ENCODE measurements around the gene ELOB. TPM values are rescaled to one million over a fixed set of nuclear protein-coding genes. Genes with fewer than 3 reads are reported as not detected.

Gene ELOB
- total and polyA plus RNA-seq, 2 of the 13 experiments (the other 11 are each of a cell fraction or from before 2014, with no cell fraction given) = 208 to 225 TPM

DNA sequence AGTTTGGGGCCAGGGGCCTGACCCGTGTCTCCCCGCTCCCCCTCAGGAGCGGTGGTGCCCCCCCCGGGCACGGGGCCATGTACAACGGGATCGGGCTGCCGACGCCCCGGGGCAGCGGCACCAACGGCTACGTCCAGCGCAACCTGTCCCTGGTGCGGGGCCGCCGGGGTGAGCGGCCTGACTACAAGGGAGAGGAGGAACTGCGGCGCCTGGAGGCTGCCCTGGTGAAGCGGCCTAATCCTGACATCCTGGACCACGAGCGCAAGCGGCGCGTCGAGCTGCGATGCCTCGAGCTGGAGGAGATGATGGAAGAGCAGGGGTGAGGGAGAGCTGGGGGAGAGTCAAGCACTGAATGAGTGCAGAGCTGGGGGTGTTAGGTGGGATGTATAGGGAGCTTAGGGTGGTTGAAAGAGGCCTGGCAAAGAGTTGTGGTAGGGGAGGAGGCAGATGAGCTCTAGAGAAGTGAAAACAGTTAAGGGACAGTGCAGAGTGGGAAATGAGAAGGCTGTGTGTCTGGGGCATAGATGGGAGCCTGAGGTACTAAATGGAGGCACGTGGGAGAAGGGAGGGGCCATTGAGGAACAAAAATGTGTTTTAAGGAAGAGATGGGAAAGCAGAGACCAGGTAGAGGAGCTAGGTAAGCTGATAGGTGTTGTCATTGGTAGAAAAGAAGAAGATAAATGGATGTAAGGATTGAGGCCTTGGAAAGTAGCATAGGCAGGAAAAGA is 20.6 kb downstream of the ELOB start:
- ATAC-seq (no peak), DNase-seq (ENCODE audit: low spot score) (no peak), FAIRE-seq (no peak)
- no peak overlapping the region for H2AFZ ChIP-seq (ENCODE audit: low read length)
- intact Hi-C loops (cut with micrococcal nuclease; ENCODE audit: unreplicated experiment) (no loop called here), in situ Hi-C loops (cut with HindIII; ENCODE audit: extremely low pct_ligation_motif_present, low pct_unique_long_range_greater_than_20kb) (no loop called here)
- H3K4me2 ChIP-seq (ENCODE audit: low read depth, low read length) = 0 out of 2 replicates have a peak overlapping the region, but pooled peaks have one; percentile 92
- no peak overlapping the region for H3K27ac ChIP-seq (ENCODE audit: extremely low read length, insufficient read depth, low read length)
- peaks cover 27% of the 10 kb centered on the region for H3K4me1 ChIP-seq (ENCODE audit: insufficient read depth, low read length)
- no peak overlapping the region; a peak in 1 of 6 replicates for H3K4me3 ChIP-seq (replicated peaks in 1 of 3; ENCODE audit: insufficient read depth in 1 of 3, low read depth in 2 of 3, low read length in 3 of 3)
- no peak overlapping the region for H3K9ac ChIP-seq (ENCODE audit: insufficient read depth, low read depth, low read length)
- no TSS peak for BruUV-seq (replicated peaks)
- TF ChIP-seq ZNF510 (CRISPR knock-in tag; IDR thresholded peaks at IDR 0.05; ENCODE audit: low read depth) = no peak
- no peak for TF ChIP-seq ZNF562 (CRISPR knock-in tag; IDR thresholded peaks at IDR 0.05; ENCODE audit: borderline replicate concordance)
- peak; percentile 66 for TF ChIP-seq HNRNPK (IDR thresholded peaks at IDR 0.05; ENCODE audit: low read depth, low read length, poor library complexity, severe bottlenecking)
- peak; percentile 94 for TF ChIP-seq AGO2 (optimal IDR thresholded peaks at IDR 0.05; ENCODE audit: low read depth, low read length)
- TF ChIP-seq ZNF839 (CRISPR knock-in tag; IDR thresholded peaks at IDR 0.05; ENCODE audit: borderline replicate concordance) = no peak
- TF ChIP-seq PCBP2 (optimal IDR thresholded peaks at IDR 0.05; ENCODE audit: low read depth, low read length, poor library complexity, severe bottlenecking) = peak; percentile 20
- TF ChIP-seq, protein P1, sequence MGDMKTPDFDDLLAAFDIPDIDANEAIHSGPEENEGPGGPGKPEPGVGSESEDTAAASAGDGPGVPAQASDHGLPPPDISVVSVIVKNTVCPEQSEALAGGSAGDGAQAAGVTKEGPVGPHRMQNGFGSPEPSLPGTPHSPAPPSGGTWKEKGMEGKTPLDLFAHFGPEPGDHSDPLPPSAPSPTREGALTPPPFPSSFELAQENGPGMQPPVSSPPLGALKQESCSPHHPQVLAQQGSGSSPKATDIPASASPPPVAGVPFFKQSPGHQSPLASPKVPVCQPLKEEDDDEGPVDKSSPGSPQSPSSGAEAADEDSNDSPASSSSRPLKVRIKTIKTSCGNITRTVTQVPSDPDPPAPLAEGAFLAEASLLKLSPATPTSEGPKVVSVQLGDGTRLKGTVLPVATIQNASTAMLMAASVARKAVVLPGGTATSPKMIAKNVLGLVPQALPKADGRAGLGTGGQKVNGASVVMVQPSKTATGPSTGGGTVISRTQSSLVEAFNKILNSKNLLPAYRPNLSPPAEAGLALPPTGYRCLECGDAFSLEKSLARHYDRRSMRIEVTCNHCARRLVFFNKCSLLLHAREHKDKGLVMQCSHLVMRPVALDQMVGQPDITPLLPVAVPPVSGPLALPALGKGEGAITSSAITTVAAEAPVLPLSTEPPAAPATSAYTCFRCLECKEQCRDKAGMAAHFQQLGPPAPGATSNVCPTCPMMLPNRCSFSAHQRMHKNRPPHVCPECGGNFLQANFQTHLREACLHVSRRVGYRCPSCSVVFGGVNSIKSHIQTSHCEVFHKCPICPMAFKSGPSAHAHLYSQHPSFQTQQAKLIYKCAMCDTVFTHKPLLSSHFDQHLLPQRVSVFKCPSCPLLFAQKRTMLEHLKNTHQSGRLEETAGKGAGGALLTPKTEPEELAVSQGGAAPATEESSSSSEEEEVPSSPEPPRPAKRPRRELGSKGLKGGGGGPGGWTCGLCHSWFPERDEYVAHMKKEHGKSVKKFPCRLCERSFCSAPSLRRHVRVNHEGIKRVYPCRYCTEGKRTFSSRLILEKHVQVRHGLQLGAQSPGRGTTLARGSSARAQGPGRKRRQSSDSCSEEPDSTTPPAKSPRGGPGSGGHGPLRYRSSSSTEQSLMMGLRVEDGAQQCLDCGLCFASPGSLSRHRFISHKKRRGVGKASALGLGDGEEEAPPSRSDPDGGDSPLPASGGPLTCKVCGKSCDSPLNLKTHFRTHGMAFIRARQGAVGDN (CRISPR knock-in tag; IDR thresholded peaks at IDR 0.05) = peak; percentile 18; the same call in 1 of the 2 replicates
- TF ChIP-seq, protein P2, sequence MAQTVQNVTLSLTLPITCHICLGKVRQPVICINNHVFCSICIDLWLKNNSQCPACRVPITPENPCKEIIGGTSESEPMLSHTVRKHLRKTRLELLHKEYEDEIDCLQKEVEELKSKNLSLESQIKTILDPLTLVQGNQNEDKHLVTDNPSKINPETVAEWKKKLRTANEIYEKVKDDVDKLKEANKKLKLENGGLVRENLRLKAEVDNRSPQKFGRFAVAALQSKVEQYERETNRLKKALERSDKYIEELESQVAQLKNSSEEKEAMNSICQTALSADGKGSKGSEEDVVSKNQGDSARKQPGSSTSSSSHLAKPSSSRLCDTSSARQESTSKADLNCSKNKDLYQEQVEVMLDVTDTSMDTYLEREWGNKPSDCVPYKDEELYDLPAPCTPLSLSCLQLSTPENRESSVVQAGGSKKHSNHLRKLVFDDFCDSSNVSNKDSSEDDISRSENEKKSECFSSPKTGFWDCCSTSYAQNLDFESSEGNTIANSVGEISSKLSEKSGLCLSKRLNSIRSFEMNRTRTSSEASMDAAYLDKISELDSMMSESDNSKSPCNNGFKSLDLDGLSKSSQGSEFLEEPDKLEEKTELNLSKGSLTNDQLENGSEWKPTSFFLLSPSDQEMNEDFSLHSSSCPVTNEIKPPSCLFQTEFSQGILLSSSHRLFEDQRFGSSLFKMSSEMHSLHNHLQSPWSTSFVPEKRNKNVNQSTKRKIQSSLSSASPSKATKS (CRISPR knock-in tag; IDR thresholded peaks at IDR 0.05) = no peak
- TF ChIP-seq ZSCAN21 (CRISPR knock-in tag; IDR thresholded peaks at IDR 0.05; ENCODE audit: borderline replicate concordance) = no peak
- TF ChIP-seq RBFOX2 (IDR thresholded peaks at IDR 0.05; ENCODE audit: low read depth, low read length) = peak; percentile 82
- 0 out of 2 replicates have a peak, but pooled peaks have one; percentile 50 for TF ChIP-seq POLR2AphosphoS2 (IDR thresholded peaks at IDR 0.05; ENCODE audit: low read depth, low read length)
- peak; percentile 59; the same call in 1 of the 2 replicates for TF ChIP-seq ZBTB38 (CRISPR knock-in tag; IDR thresholded peaks at IDR 0.05)
- peak; percentile 30; the same call in 1 of the 2 replicates for TF ChIP-seq ZBTB33 (CRISPR knock-in tag; IDR thresholded peaks at IDR 0.05)
- TF ChIP-seq AKAP8 (CRISPR knock-in tag; IDR thresholded peaks at IDR 0.05) = 0 out of 2 replicates have a peak, but pooled peaks have one; percentile 30
- H3K36me3 ChIP-seq (replicated peaks in 1 of 2; ENCODE audit: control insufficient read depth in 1 of 2, insufficient read depth in 2 of 2, low read length in 2 of 2) = peaks cover 24 to 53% of the 10 kb centered on the region in 2 experiments
- 93% methylated on average over 27 of the region's 30 CpGs for WGBS (ENCODE audit: low lambda C conversion rate)
- POLR2A ChIA-PET = interaction anchor here (0.6 kb wide), 1 partner anchor 306 kb away, joined by 3 read pairs; no protein-coding TSS in a partner anchor
- H4K20me1 ChIP-seq (ENCODE audit: insufficient read depth, low read length) = peaks cover 56% of the 10 kb centered on the region
- CTCF ChIA-PET (ENCODE audit: low intra/inter-chr PET ratio, low total read pairs) = no interaction called here
- peaks cover 73% of the 10 kb centered on the region for H3K79me2 ChIP-seq (ENCODE audit: insufficient read depth, low read length)
- H3K27me3 ChIP-seq (ENCODE audit: control insufficient read depth in 1 of 2, insufficient read depth in 2 of 2, low read length in 2 of 2) = no peaks in the 10 kb centered on the region; a peak in 1 of 5 replicates
- no peaks in the 10 kb centered on the region for H3K9me3 ChIP-seq (ENCODE audit: low read length)

Measured in HepG2 (cell line).